Osteocyte (in vitro differentiated cells): ENCODE data around the gene WDR18. TPM values are rescaled to one million over a fixed set of nuclear protein-coding genes. Genes with fewer than 3 reads are reported as not detected.

ENCODE experiments used
- DNase-seq: peaks from one replicate; pipeline ENCODE4 v3.0.0; 2021; ENCODE audit warnings: mixed read lengths; ENCODE audit not compliant: unreplicated experiment; ENCODE audit errors: extremely low spot score
- H3K27ac Mint-ChIP-seq: one replicate; pipeline ENCODE4 v1.8.0; 2021; ENCODE audit warnings: mild to moderate bottlenecking, mixed read lengths; ENCODE audit not compliant: unreplicated experiment
- H3K27me3 Mint-ChIP-seq: one replicate; pipeline ENCODE4 v1.8.0; 2021; ENCODE audit warnings: mixed read lengths; ENCODE audit not compliant: unreplicated experiment
- H3K36me3 Mint-ChIP-seq: one replicate; pipeline ENCODE4 v1.8.0; 2021; ENCODE audit warnings: mixed read lengths; ENCODE audit not compliant: unreplicated experiment
- H3K4me1 Mint-ChIP-seq: one replicate; pipeline ENCODE4 v1.8.0; 2021; ENCODE audit warnings: mixed read lengths; ENCODE audit not compliant: unreplicated experiment
- H3K4me3 Mint-ChIP-seq: one replicate; pipeline ENCODE4 v1.8.0; 2021; ENCODE audit warnings: mild to moderate bottlenecking, moderate library complexity, mixed read lengths; ENCODE audit not compliant: unreplicated experiment
- H3K9me3 Mint-ChIP-seq: one replicate; pipeline ENCODE4 v1.8.0; 2021; ENCODE audit warnings: mixed read lengths; ENCODE audit not compliant: unreplicated experiment
- CTCF ChIP-seq: fragments of 200-600 bp; sonication (generic); IDR thresholded peaks from 2 replicates; pipeline ENCODE4 v1.5.0; 2021; ENCODE audit warnings: antibody characterized with exemption, mild to moderate bottlenecking, moderate library complexity
- total RNA-seq: library from RNA; stranded (reverse); gene quantifications from 2 replicates; pipeline ENCODE4 v1.2.1, GENCODE V29; 2021

The WDR18 gene
- total RNA-seq, 1 donor from 2014 or later = 61.2 TPM

GRCh38 chr19:945401-946252 lies 38.5 kb upstream of the WDR18 start:
- H3K27ac Mint-ChIP-seq = no peak overlapping the region
- no peak for TF ChIP-seq CTCF

GRCh38 chr19:947090-947706 lies 36.9 kb upstream of the WDR18 start:
- DNase-seq = no peak
- Mint-ChIP-seq H3K27ac (no peak overlapping the region), H3K27me3 (no peaks in the 10 kb centered on the region), H3K9me3 (no peaks in the 10 kb centered on the region), H3K36me3 (peaks cover 3% of the 10 kb centered on the region), H3K4me1 (peaks cover 20% of the 10 kb centered on the region), H3K4me3 (no peak overlapping the region)
- TF ChIP-seq CTCF = no peak

More at GRCh38 chr19:945401-946252, 38.5 kb upstream of the WDR18 start:
- no peak for DNase-seq
- no peak overlapping the region for H3K4me3 Mint-ChIP-seq
- no peaks in the 10 kb centered on the region for H3K9me3 Mint-ChIP-seq
- H3K27me3 Mint-ChIP-seq = no peaks in the 10 kb centered on the region
- H3K36me3 Mint-ChIP-seq = peaks cover 3% of the 10 kb centered on the region
- peaks cover 12% of the 10 kb centered on the region for H3K4me1 Mint-ChIP-seq

GRCh38 chr19:947707-948539 lies 36.2 kb upstream of the WDR18 start:
- TF ChIP-seq CTCF = no peak
- Mint-ChIP-seq H3K4me1 (peaks cover 24% of the 10 kb centered on the region), H3K4me3 (no peak overlapping the region), H3K27me3 (no peaks in the 10 kb centered on the region), H3K9me3 (no peaks in the 10 kb centered on the region), H3K36me3 (peaks cover 3% of the 10 kb centered on the region), H3K27ac (no peak overlapping the region)
- no peak for DNase-seq

- Mint-ChIP-seq H3K9me3 (no peaks in the 10 kb centered on the region), H3K4me3 (no peak overlapping the region), H3K36me3 (no peaks in the 10 kb centered on the region), H3K4me1 (peaks cover 32% of the 10 kb centered on the region), H3K27ac (no peak overlapping the region), H3K27me3 (no peaks in the 10 kb centered on the region)
- no peak for TF ChIP-seq CTCF
- no peak for DNase-seq
These were observed 35.2 kb upstream of the WDR18 start for GRCh38 chr19:948842-949496.
